PC-9 (cell line): ENCODE results near the gene TMEM147. TPM values are rescaled to one million over a fixed set of nuclear protein-coding genes. Genes with fewer than 3 reads are reported as not detected.

ENCODE experiments used
- BruUV-seq: library from RNA; stranded (reverse); fragments of 400-500 nt; replicated peaks from 2 replicates; lab custom pipeline; 2021; lab: Mats Ljungman, UMichigan
- CTCF ChIA-PET: fragments of 300-600 bp; sonication (Branson Sonifier 250); formaldehyde crosslinking; loops from one replicate; lab custom pipeline; 2022; ENCODE audit warnings: antibody characterized with exemption; lab: Charles Lee
- POLR2A ChIA-PET: fragments of 300-600 bp; sonication (Branson Sonifier 250); formaldehyde crosslinking; loops from one replicate; lab custom pipeline; 2022; ENCODE audit warnings: antibody characterized with exemption; ENCODE audit not compliant: unreplicated experiment; lab: Charles Lee
- DNase-seq, 2 experiments: peaks; one replicate each; pipeline versions ENCODE4 v3.0.0 to v3.0.0-alpha.2; 2015 to 2022; ENCODE audit warnings: mixed read lengths in 1 of 2
- H2AFZ ChIP-seq: fragments of 200-600 bp; sonication (generic); 2 replicates; pipeline ENCODE4 v1.8.1; 2017; ENCODE audit warnings: antibody characterized with exemption
- H3F3A ChIP-seq: fragments of 200-600 bp; sonication (generic); 2 replicates; pipeline ENCODE4 v1.8.1; 2017; ENCODE audit warnings: antibody characterized with exemption, mild to moderate bottlenecking, low read depth; ENCODE audit not compliant: insufficient read depth
- H3K27ac ChIP-seq: fragments of 200-600 bp; sonication (generic); 2 replicates; pipeline ENCODE4 v1.6.1; 2016; ENCODE audit warnings: mixed run types
- H3K27me3 ChIP-seq: fragments of 200-600 bp; sonication (generic); 2 replicates; pipeline ENCODE4 v1.6.1; 2016; ENCODE audit warnings: low read depth, mixed run types; ENCODE audit not compliant: insufficient read depth
- H3K36me3 ChIP-seq: fragments of 200-600 bp; sonication (generic); 2 replicates; pipeline ENCODE4 v1.6.1; 2016; ENCODE audit warnings: low read depth, mixed run types
- H3K4me1 ChIP-seq: fragments of 200-600 bp; sonication (generic); replicated peaks from 2 replicates; pipeline ENCODE4 v1.6.1; 2016; ENCODE audit warnings: mixed run types; ENCODE audit not compliant: insufficient read depth
- H3K4me2 ChIP-seq: fragments of 200-600 bp; sonication (generic); 2 replicates; pipeline ENCODE4 v1.6.1; 2017; ENCODE audit warnings: mixed run types
- H3K4me3 ChIP-seq: fragments of 200-600 bp; sonication (generic); 2 replicates; pipeline ENCODE4 v1.6.1; 2016; ENCODE audit warnings: mixed run types
- H3K79me2 ChIP-seq: fragments of 200-600 bp; sonication (generic); 2 replicates; pipeline ENCODE4 v1.6.1; 2017; ENCODE audit warnings: low read depth, mixed run types
- H3K9me2 ChIP-seq: fragments of 200-600 bp; sonication (generic); 2 replicates; pipeline ENCODE4 v1.8.1; 2017; ENCODE audit warnings: mild to moderate bottlenecking; ENCODE audit not compliant: insufficient read depth
- H3K9me3 ChIP-seq: fragments of 200-600 bp; sonication (generic); 2 replicates; pipeline ENCODE4 v1.8.1; 2016; ENCODE audit warnings: low read depth; ENCODE audit not compliant: insufficient read depth
- H4K20me1 ChIP-seq: fragments of 200-600 bp; sonication (generic); 2 replicates; pipeline ENCODE4 v1.8.1; 2017; ENCODE audit not compliant: insufficient read depth
- EZH2 ChIP-seq: fragments of 200-600 bp; sonication (generic); IDR thresholded peaks from 2 replicates; pipeline ENCODE4 v1.8.0; 2017; ENCODE audit warnings: antibody characterized with exemption, low read depth
- intact Hi-C: fragments of 100-400 bp; cut with micrococcal nuclease; formaldehyde crosslinking; loops from one replicate; pipeline ENCODE4 v1.10.0; 2022; ENCODE audit not compliant: unreplicated experiment
- total RNA-seq: library from RNA; stranded (reverse); gene quantifications from 2 replicates; pipeline ENCODE4 v1.2.3, GENCODE V29; 2021
- TF ChIP-seq, protein P1 (sequence below): fragments of 200-600 bp; sonication (generic); conservative IDR thresholded peaks from 2 replicates; pipeline ENCODE4 v1.6.1; 2017; ENCODE audit warnings: mixed run types, antibody characterized with exemption, mild to moderate bottlenecking, moderate library complexity

TMEM147 gene
- total RNA-seq, 1 experiment from 2014 or later: 82.6 TPM

DNA sequence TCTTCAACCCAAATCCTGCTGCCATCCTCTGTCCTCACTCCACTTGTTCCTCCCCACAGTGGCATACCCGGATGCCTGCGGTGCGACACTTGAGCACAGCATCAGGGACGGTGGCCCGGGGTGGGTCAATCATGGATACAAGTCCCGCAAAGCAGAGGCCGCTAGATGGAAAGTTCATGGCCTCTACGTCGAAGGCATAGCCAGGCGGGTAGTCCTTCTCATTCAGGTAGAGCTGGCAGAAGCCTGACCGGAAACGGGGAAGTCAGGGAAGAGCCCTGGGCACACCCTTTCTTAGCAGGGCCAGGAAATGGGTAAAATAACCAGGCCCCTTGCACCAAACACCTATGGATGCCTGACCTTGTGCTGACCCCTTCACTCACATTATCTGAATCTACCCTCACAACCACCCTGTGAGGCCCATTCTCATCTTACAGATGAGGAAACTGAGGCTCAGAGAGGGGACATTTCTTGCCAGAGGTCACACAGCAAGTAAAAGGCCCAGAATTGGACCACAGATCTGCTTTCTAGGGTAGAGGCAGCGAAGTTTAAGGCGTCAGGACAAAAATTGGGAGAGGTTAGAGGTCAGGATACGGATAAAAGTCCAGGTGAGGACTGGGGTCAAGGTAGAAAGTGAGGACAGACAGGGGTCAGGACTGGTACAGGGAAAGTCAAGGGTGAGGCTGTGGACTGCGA is 11.6 kb downstream of the TMEM147 start:
- no peak overlapping the region for H3K4me3 ChIP-seq
- no peaks in the 10 kb centered on the region for H3K9me2 ChIP-seq
- no peaks in the 10 kb centered on the region; the same call in none of the 2 replicates for H3F3A ChIP-seq
- no peaks in the 10 kb centered on the region for H3K79me2 ChIP-seq
- DNase-seq: no peak
- ChIA-PET POLR2A (no interaction called here), CTCF (interaction anchor here (0.6 kb wide), 1 partner anchor 116 kb away, joined by 3 read pairs; no protein-coding TSS in a partner anchor)
- no peaks in the 10 kb centered on the region for H3K36me3 ChIP-seq
- H3K4me2 ChIP-seq: no peak overlapping the region
- no TSS peak for BruUV-seq
- no peak overlapping the region for H3K27ac ChIP-seq
- H4K20me1 ChIP-seq: no peaks in the 10 kb centered on the region
- no peak for TF ChIP-seq EZH2
- TF ChIP-seq, protein P1, sequence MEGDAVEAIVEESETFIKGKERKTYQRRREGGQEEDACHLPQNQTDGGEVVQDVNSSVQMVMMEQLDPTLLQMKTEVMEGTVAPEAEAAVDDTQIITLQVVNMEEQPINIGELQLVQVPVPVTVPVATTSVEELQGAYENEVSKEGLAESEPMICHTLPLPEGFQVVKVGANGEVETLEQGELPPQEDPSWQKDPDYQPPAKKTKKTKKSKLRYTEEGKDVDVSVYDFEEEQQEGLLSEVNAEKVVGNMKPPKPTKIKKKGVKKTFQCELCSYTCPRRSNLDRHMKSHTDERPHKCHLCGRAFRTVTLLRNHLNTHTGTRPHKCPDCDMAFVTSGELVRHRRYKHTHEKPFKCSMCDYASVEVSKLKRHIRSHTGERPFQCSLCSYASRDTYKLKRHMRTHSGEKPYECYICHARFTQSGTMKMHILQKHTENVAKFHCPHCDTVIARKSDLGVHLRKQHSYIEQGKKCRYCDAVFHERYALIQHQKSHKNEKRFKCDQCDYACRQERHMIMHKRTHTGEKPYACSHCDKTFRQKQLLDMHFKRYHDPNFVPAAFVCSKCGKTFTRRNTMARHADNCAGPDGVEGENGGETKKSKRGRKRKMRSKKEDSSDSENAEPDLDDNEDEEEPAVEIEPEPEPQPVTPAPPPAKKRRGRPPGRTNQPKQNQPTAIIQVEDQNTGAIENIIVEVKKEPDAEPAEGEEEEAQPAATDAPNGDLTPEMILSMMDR: no peak
- H3K9me3 ChIP-seq: no peaks in the 10 kb centered on the region
- H2AFZ ChIP-seq: no peak overlapping the region
- H3K27me3 ChIP-seq: peaks cover 20% of the 10 kb centered on the region
- intact Hi-C loops: no loop called here
- no peaks in the 10 kb centered on the region for H3K4me1 ChIP-seq

DNA sequence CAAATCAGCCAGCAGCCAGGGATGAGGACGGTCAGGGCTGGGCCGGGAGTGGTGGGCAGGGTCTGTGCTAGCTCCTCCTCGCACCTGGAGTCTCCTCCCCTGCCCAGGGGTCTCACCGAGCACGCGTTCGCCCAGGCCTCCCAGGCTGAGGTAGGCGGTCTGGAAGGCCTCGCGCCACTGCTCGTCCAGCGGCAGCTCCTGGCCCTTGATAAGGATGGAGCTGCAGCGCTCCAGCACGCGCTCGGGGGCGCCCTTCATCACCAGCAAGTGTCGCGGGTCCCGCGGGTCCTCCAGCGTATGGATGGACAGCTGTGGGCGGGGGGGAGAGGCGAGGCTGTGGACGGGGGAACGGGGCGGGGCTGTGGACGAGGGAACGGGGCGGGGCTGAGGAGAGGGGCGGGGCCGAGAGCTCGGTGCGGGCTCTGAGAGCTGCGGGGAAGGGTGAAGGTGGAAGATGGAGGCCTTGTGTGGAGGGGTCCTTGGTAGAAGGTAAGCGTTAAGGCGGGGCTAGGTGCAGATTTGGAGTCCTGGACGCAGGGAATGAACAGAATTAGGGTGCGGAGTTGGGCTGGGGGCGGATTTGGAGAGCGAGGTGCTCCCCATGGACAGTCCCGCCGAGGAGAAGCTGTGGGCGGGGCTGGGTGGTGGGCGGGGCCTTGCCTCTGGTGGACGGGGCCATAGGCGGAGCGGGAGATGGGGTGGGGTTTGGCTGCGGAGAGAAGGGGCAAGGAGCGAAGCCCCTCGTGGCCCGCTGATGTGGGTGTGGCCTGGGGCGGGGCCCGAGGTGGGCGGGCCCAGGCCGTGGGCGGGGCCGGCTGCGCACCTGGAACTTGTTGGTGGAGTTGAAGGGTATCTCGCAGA is 12.3 kb downstream of the TMEM147 start:
- DNase-seq: no peak
- H3K4me2 ChIP-seq: no peak overlapping the region
- H3K36me3 ChIP-seq: no peaks in the 10 kb centered on the region
- TF ChIP-seq, protein P1: no peak
- no peak for TF ChIP-seq EZH2
- POLR2A ChIA-PET: no interaction called here
- no peak overlapping the region for H3K4me3 ChIP-seq
- no peaks in the 10 kb centered on the region for H3K79me2 ChIP-seq
- no TSS peak for BruUV-seq
- H3K4me1 ChIP-seq: no peaks in the 10 kb centered on the region
- peaks cover 28% of the 10 kb centered on the region for H3K27me3 ChIP-seq
- no peaks in the 10 kb centered on the region for H3K9me2 ChIP-seq
- intact Hi-C loops: no loop called here
- no peak overlapping the region for H2AFZ ChIP-seq
- CTCF ChIA-PET: interaction anchor here (0.6 kb wide), 2 partner anchors 86 to 115 kb away, joined by 3 read pairs; no protein-coding TSS in a partner anchor
- no peaks in the 10 kb centered on the region for H3K9me3 ChIP-seq
- H4K20me1 ChIP-seq: no peaks in the 10 kb centered on the region
- H3F3A ChIP-seq: no peaks in the 10 kb centered on the region; the same call in 1 of the 2 replicates
- H3K27ac ChIP-seq: no peak overlapping the region

DNA sequence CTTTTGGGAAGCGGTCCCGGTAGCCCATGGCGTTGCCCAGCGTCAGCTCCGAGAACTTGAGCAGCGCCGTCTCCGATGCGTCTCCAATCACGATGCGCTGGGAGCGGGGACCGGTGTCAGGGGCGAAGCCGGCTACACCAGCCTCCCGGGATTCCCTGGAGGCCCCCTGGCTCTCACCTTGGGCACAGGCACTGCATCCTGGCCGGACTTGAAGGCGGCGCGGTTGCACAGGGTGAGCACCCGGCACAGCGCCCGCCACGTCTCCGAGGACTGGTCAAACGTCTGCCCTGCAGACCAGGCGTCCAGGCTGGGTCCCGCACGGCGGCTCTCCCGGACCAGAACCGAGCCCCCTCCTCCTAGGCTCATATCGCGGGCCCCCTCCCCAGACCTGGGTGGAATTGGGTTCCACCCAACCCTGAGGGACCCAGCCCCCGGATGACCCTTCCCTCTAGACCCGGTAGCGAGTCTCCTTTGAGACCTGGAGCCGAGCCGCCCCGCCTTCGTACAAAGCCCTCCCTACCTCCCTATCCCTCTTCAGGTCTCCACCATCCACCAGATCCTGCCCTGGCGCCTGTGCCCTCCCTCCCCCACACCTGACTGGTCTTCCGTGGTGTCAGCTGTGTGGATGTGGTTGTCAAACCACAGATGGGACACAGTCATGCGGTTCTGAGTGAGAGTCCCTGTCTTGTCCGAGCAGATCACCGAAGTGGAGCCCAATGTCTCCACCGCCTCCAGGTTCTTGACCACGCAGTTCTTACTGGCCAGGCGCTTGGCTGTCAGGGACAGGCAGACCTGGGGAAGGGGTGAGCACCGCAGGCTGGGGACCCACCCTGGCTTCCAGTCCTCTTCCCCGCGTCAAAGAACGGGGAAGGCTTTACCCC is 13.2 kb downstream of the TMEM147 start:
- Histone ChIP-seq H3K4me1 (no peaks in the 10 kb centered on the region), H3K9me2 (no peaks in the 10 kb centered on the region), H3F3A (no peaks in the 10 kb centered on the region; the same call in 1 of the 2 replicates), H3K36me3 (no peaks in the 10 kb centered on the region), H4K20me1 (no peaks in the 10 kb centered on the region), H3K79me2 (no peaks in the 10 kb centered on the region), H3K4me2 (no peak overlapping the region), H3K4me3 (no peak overlapping the region), H3K9me3 (no peaks in the 10 kb centered on the region), H3K27ac (no peak overlapping the region), H3K27me3 (peaks cover 36% of the 10 kb centered on the region), H2AFZ (no peak overlapping the region)
- ChIA-PET POLR2A (no interaction called here), CTCF (interaction anchor here (0.6 kb wide), 1 partner anchor 85 kb away, joined by 3 read pairs; no protein-coding TSS in a partner anchor)
- no peak for DNase-seq
- intact Hi-C loops: no loop called here
- no peak for TF ChIP-seq EZH2
- TF ChIP-seq, protein P1: no peak
- BruUV-seq: no TSS peak
